Brain pericyte (primary cell): ENCODE results near the gene TMEM231.
"Not testable (repeated sequence)": the region's sequence is repeated elsewhere in the genome, so short reads cannot be mapped to it uniquely, and the experiment has no call there.

ENCODE experiments used
- DNase-seq: peaks from one replicate; pipeline ENCODE4 v3.0.0-alpha.2; 2012; ENCODE audit warnings: low read depth, low spot score

Gene TMEM231

GRCh38 chr16:75566758-75567255 lies 10.8 kb upstream of the TMEM231 start:
- DNase-seq: no peak

- peak; percentile 29 for DNase-seq
Observed at GRCh38 chr16:75566040-75566757, 10.1 kb upstream of the TMEM231 start, which contains the start of gene GABARAPL2. GABARAPL2 (plus strand) TSS chr16:75566379; CDS start chr16:75566487, 108 bp downstream.

GRCh38 chr16:75565640-75566039 lies 9.6 kb upstream of the TMEM231 start:
- DNase-seq: no peak

GRCh38 chr16:75559564-75560372 lies 3.7 kb upstream of the TMEM231 start:
- no peak for DNase-seq

GRCh38 chr16:75558846-75559401 lies 2.9 kb upstream of the TMEM231 start:
- DNase-seq: no peak

- DNase-seq: no peak
Observed at GRCh38 chr16:75556431-75556950, 439 bp upstream of the TMEM231 start.

GRCh38 chr16:75555213-75555706 lies 792 bp downstream of the TMEM231 start:
- DNase-seq: peak; percentile 39

GRCh38 chr16:75552951-75553350 lies 3.1 kb downstream of the TMEM231 start:
- DNase-seq: no peak

GRCh38 chr16:75550211-75550662 lies 5.8 kb downstream of the TMEM231 start:
- no peak for DNase-seq

- not testable (repeated sequence) for DNase-seq
Observed at GRCh38 chr16:75548456-75548855, 7.6 kb downstream of the TMEM231 start.

- DNase-seq: no peak
Observed at GRCh38 chr16:75546293-75546692, 9.8 kb downstream of the TMEM231 start.

GRCh38 chr16:75545879-75546278 lies 10.2 kb downstream of the TMEM231 start:
- DNase-seq: not testable (repeated sequence)

GRCh38 chr16:75542462-75542861 lies 13.6 kb downstream of the TMEM231 start:
- not testable (repeated sequence) for DNase-seq

- no peak for DNase-seq
Observed at GRCh38 chr16:75541236-75541635, 14.8 kb downstream of the TMEM231 start.

GRCh38 chr16:75538882-75539565 lies 17.0 kb downstream of the TMEM231 start:
- DNase-seq: not testable (repeated sequence)

GRCh38 chr16:75537776-75538175 lies 18.3 kb downstream of the TMEM231 start:
- DNase-seq: no peak

- DNase-seq: no peak
Observed at GRCh38 chr16:75535901-75536300, 20.2 kb downstream of the TMEM231 start, which contains the start of gene CHST5. CHST5 (minus strand) TSS chr16:75536108; CDS start chr16:75530384, 5,724 bp downstream.

GRCh38 chr16:75535211-75535843 lies 20.7 kb downstream of the TMEM231 start:
- no peak for DNase-seq

- no peak for DNase-seq
Observed at GRCh38 chr16:75534560-75535205, 21.4 kb downstream of the TMEM231 start.

GRCh38 chr16:75532791-75533190 lies 23.3 kb downstream of the TMEM231 start:
- no peak for DNase-seq
